Esophagus muscularis mucosa (tissue), 3 donors: Measurements from ENCODE around the gene SH3TC2.
A peak's percentile ranks its signal among the peaks of the same experiment; 100 is the strongest.

Experiments used
- EP300 ChIP-seq: sonication (generic); formaldehyde crosslinking; IDR thresholded peaks from one replicate; pipeline ENCODE4 v1.6.1; 2017; ENCODE audit warnings: antibody characterized with exemption
- POLR2AphosphoS5 ChIP-seq, 2 donors: sonication (generic); formaldehyde crosslinking; IDR thresholded peaks; one replicate each; pipeline ENCODE4 v1.6.1; 2017; ENCODE audit warnings: antibody characterized with exemption in 2 of 2

- TF ChIP-seq EP300 (no peak), POLR2AphosphoS5 (IDR thresholded peaks at IDR 0.05) (peak in 1 of 2 donors; percentile 19)
These were observed 92.6 kb downstream of the SH3TC2 start for GRCh38 chr5:148970228-148970627.
